ENCODE data around the gene MCTP1. TPM values are rescaled to one million over a fixed set of nuclear protein-coding genes. Genes with fewer than 3 reads are reported as not detected.
"Not testable (repeated sequence)": the region's sequence is repeated elsewhere in the genome, so short reads cannot be mapped to it uniquely, and the experiment has no call there.

The MCTP1 gene
- total RNA-seq, 1 experiment from 2014 or later: 13.3 TPM

GRCh38 chr5:95237324-95237723, 47.6 kb downstream of the MCTP1 start:
- H3K36me3 ChIP-seq: no peaks in the 10 kb centered on the region
- H3K27ac ChIP-seq: no peak overlapping the region
- no peak overlapping the region for H3K4me3 ChIP-seq
- no peak for DNase-seq (ENCODE audit: low read depth in 1 of 2, low spot score in 2 of 2)
- H3K4me1 ChIP-seq (replicated peaks): peaks cover 12% of the 10 kb centered on the region
- no peaks in the 10 kb centered on the region for H3K27me3 ChIP-seq (replicated peaks)
- H3K9me3 ChIP-seq (replicated peaks): no peaks in the 10 kb centered on the region

GRCh38 chr5:95235439-95235982, 49.4 kb downstream of the MCTP1 start:
- no peaks in the 10 kb centered on the region for H3K27me3 ChIP-seq (replicated peaks)
- no peak overlapping the region for H3K27ac ChIP-seq
- peaks cover 12% of the 10 kb centered on the region for H3K4me1 ChIP-seq (replicated peaks)
- H3K36me3 ChIP-seq: no peaks in the 10 kb centered on the region
- no peak overlapping the region for H3K4me3 ChIP-seq
- no peaks in the 10 kb centered on the region for H3K9me3 ChIP-seq (replicated peaks)
- DNase-seq (ENCODE audit: low read depth in 1 of 2, low spot score in 2 of 2): no peak

- no peak for DNase-seq (ENCODE audit: low read depth in 1 of 2, low spot score in 2 of 2)
- H3K27me3 ChIP-seq (replicated peaks): no peaks in the 10 kb centered on the region
These were observed 55.2 kb downstream of the MCTP1 start for GRCh38 chr5:95229646-95230045.

GRCh38 chr5:95224701-95225459, 60.0 kb downstream of the MCTP1 start:
- 0 out of 2 replicates have a peak, but pooled peaks cover 2% of the 10 kb centered on the region for H3K9me3 ChIP-seq (replicated peaks)
- H3K27ac ChIP-seq: no peak overlapping the region
- no peaks in the 10 kb centered on the region for H3K36me3 ChIP-seq
- H3K27me3 ChIP-seq (replicated peaks): no peaks in the 10 kb centered on the region
- H3K4me3 ChIP-seq: no peak overlapping the region
- no peak for DNase-seq (ENCODE audit: low read depth in 1 of 2, low spot score in 2 of 2)
- no peaks in the 10 kb centered on the region for H3K4me1 ChIP-seq (replicated peaks)

More at GRCh38 chr5:95229646-95230045, 55.2 kb downstream of the MCTP1 start:
- H3K4me3 ChIP-seq: no peak overlapping the region
- 0 out of 2 replicates have a peak, but pooled peaks cover 2% of the 10 kb centered on the region for H3K9me3 ChIP-seq (replicated peaks)
- no peak overlapping the region for H3K27ac ChIP-seq
- no peaks in the 10 kb centered on the region for H3K36me3 ChIP-seq
- H3K4me1 ChIP-seq (replicated peaks): no peaks in the 10 kb centered on the region

DNA sequence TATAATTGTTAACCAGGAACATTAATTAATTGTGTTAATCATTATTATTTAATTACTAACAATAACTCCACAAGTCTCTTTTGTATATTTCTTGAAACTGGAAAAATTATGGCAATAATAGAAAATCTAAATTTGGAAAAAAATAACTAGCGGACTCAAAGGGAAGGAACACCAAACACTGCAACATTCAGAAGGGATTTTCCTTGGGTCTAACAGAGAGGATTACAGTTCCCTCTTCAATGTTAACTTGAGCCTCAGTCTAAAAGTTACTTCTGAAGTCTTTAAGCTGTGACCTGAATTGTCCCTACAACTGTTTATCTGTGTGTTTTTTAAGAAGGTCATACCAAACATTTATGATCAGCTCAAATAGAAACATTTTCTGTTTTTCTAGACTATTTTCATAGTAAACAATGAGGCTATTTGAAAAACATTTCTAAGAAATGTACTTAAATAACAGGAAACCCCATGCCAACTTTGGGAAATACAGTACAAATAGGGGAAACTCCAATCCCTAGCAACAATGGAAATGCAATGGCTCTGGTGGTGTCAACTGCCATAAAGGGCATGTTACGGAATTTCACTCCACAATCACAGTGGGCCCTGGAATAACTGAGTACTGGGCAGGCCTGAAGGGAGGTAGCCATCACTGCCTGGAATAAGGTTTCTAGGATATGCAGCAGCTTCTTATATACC, 61.2 kb downstream of the MCTP1 start:
- no peak overlapping the region for H3K27ac ChIP-seq
- H3K4me3 ChIP-seq: no peak overlapping the region
- H3K4me1 ChIP-seq (replicated peaks): no peaks in the 10 kb centered on the region
- no peaks in the 10 kb centered on the region for H3K36me3 ChIP-seq
- no peak for DNase-seq (ENCODE audit: low read depth in 1 of 2, low spot score in 2 of 2)
- H3K9me3 ChIP-seq (replicated peaks): no peaks in the 10 kb centered on the region
- H3K27me3 ChIP-seq (replicated peaks): no peaks in the 10 kb centered on the region

DNA sequence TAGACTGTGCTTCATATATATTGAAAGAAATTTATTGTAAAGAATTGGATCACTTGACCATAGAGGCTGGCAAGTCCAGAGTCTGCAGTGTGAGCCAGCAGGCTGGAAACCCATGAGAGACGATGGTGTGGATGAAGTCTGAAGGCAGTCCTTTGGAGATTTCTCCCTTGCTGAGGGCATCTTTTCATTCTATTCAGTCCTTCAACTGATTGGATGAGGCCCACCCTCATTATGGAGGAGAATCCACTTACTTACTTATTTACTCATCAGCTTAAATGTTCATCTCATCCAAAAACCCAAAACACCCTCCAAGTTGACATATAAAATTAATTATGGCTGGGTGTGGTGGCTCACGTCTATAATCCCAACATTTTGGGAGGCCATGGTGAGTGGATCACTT, 62.1 kb downstream of the MCTP1 start:
- Histone ChIP-seq H3K27ac (no peak overlapping the region), H3K4me1 (replicated peaks) (no peaks in the 10 kb centered on the region), H3K4me3 (no peak overlapping the region), H3K27me3 (replicated peaks) (no peaks in the 10 kb centered on the region), H3K36me3 (no peaks in the 10 kb centered on the region), H3K9me3 (replicated peaks) (no peaks in the 10 kb centered on the region)
- DNase-seq (ENCODE audit: low read depth in 1 of 2, low spot score in 2 of 2): no peak

DNA sequence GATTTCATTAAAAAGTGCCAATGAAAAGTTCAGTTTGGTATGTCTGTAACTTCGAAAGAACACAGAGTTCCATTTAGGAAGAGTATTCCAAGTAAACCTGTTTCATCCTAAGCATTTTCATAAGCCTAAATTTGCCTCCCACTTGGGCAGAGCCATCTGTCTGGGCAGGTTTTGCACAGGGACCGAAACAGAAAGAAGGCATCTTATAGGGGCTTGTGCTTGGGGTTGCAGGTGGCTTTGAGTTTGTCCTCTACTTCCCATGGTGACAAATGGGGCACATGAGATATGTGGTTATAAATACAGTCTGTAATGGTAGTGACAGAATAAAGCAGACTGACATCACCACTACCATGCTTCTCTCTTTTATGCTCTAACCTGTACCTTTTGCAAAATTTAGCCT, 63.7 kb downstream of the MCTP1 start:
- DNase-seq (ENCODE audit: low read depth in 1 of 2, low spot score in 2 of 2): no peak
- no peak overlapping the region for H3K27ac ChIP-seq
- no peaks in the 10 kb centered on the region for H3K4me1 ChIP-seq (replicated peaks)
- no peak overlapping the region for H3K4me3 ChIP-seq
- H3K36me3 ChIP-seq: no peaks in the 10 kb centered on the region
- no peaks in the 10 kb centered on the region for H3K9me3 ChIP-seq (replicated peaks)
- no peaks in the 10 kb centered on the region for H3K27me3 ChIP-seq (replicated peaks)

DNA sequence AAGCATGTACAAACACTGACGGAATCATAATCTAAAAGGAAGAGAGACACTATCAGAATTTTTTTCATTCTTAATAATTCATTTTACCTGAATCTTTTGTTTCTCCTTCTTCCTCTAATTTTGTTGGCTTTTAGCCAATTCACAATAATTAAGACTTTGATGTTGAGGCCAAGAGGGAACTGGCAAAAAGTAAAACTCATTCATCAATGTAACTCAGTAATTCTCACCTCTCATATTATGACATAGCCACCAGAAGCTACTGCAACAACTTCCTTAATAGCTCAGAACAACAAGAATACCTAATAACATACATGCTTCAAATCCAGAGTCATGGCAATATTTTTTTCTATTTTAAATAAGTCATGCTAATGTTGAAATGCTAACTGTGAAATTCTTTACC, 64.5 kb downstream of the MCTP1 start:
- Histone ChIP-seq H3K27me3 (replicated peaks) (no peaks in the 10 kb centered on the region), H3K4me3 (no peak overlapping the region), H3K9me3 (replicated peaks) (no peaks in the 10 kb centered on the region), H3K27ac (no peak overlapping the region), H3K36me3 (no peaks in the 10 kb centered on the region), H3K4me1 (replicated peaks) (no peaks in the 10 kb centered on the region)
- DNase-seq (ENCODE audit: low read depth in 1 of 2, low spot score in 2 of 2): no peak

DNA sequence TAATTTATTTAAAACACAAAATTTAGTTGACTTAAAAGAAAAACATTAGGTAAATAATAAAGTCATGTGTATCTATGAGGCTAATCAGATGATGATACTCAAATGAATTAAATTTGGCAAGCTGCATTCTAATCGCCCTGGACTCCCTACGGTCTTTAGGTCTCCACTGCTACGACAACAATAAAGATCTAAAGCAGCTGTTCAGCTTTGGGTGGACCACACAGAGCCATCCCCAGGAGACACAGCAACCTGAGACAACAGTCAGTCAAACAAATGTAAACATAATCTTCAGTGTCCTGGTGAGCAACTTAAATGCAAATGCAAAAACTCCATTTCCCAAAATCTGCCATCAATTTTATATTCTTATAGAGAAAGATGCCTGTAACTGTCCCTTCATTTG, 65.5 kb downstream of the MCTP1 start:
- no peaks in the 10 kb centered on the region for H3K36me3 ChIP-seq
- DNase-seq (ENCODE audit: low read depth in 1 of 2, low spot score in 2 of 2): no peak
- H3K27me3 ChIP-seq (replicated peaks): no peaks in the 10 kb centered on the region
- H3K4me1 ChIP-seq (replicated peaks): no peaks in the 10 kb centered on the region
- H3K4me3 ChIP-seq: no peak overlapping the region
- H3K9me3 ChIP-seq (replicated peaks): no peaks in the 10 kb centered on the region
- no peak overlapping the region for H3K27ac ChIP-seq

GRCh38 chr5:95217881-95218280, 67.0 kb downstream of the MCTP1 start:
- Histone ChIP-seq H3K4me3 (no peak overlapping the region), H3K4me1 (replicated peaks) (no peaks in the 10 kb centered on the region), H3K9me3 (replicated peaks) (no peaks in the 10 kb centered on the region), H3K27me3 (replicated peaks) (no peaks in the 10 kb centered on the region), H3K27ac (no peak overlapping the region), H3K36me3 (no peaks in the 10 kb centered on the region)
- DNase-seq (ENCODE audit: low read depth in 1 of 2, low spot score in 2 of 2): no peak

- Histone ChIP-seq H3K36me3 (no peaks in the 10 kb centered on the region), H3K27me3 (replicated peaks) (no peaks in the 10 kb centered on the region), H3K4me1 (replicated peaks) (no peaks in the 10 kb centered on the region), H3K4me3 (no peak overlapping the region), H3K27ac (no peak overlapping the region), H3K9me3 (replicated peaks) (no peaks in the 10 kb centered on the region)
- DNase-seq (ENCODE audit: low read depth in 1 of 2, low spot score in 2 of 2): no peak
These were observed 67.5 kb downstream of the MCTP1 start for GRCh38 chr5:95217351-95217750.

- DNase-seq (ENCODE audit: low read depth in 1 of 2, low spot score in 2 of 2): no peak
- H3K36me3 ChIP-seq: no peaks in the 10 kb centered on the region
- no peaks in the 10 kb centered on the region for H3K9me3 ChIP-seq (replicated peaks)
- no peak overlapping the region for H3K4me3 ChIP-seq
- H3K4me1 ChIP-seq (replicated peaks): no peaks in the 10 kb centered on the region
- H3K27ac ChIP-seq: no peak overlapping the region
- H3K27me3 ChIP-seq (replicated peaks): no peaks in the 10 kb centered on the region
These were observed 68.5 kb downstream of the MCTP1 start for GRCh38 chr5:95216136-95216955.

DNA sequence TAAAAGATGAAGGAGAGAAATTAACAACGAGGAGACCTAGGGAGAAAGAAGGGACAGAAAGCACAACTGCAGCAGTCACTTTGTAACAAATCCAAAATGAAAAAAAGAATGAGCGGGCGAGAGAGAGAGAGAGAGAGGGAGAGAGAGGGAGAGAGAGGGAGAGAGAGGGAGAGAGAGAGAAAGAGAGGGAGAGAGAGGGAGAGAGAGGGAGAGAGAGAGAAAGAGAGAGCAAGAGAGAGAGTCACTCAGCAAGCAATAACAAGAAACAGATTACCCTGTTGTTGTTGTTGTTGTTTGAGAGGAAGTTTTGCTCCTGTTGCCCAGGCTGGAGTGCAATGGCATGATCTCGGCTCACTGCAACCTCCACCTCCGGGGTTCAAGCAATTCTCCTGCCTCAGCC, 77.1 kb downstream of the MCTP1 start:
- H3K4me1 ChIP-seq (replicated peaks); H3K36me3 ChIP-seq; H3K9me3 ChIP-seq (replicated peaks); H3K27me3 ChIP-seq (replicated peaks); H3K4me3 ChIP-seq; DNase-seq (ENCODE audit: low read depth in 1 of 2, low spot score in 2 of 2); H3K27ac ChIP-seq: not testable (repeated sequence)

- Histone ChIP-seq H3K27ac (no peak overlapping the region), H3K27me3 (replicated peaks) (no peaks in the 10 kb centered on the region), H3K9me3 (replicated peaks) (no peaks in the 10 kb centered on the region), H3K4me3 (no peak overlapping the region), H3K4me1 (replicated peaks) (no peaks in the 10 kb centered on the region), H3K36me3 (no peaks in the 10 kb centered on the region)
- DNase-seq (ENCODE audit: low read depth in 1 of 2, low spot score in 2 of 2): no peak
These were observed 90.0 kb downstream of the MCTP1 start for GRCh38 chr5:95194856-95195255.
